ENCODE measurements around the gene AP2A2.
A peak's percentile ranks its signal among the peaks of the same experiment; 100 is the strongest.

The AP2A2 gene

GRCh38 chr11:1052133-1053011 is 126.7 kb downstream of the AP2A2 start:
- H3K4me2 ChIP-seq (ENCODE audit: insufficient read depth, low read length, poor library complexity, severe bottlenecking), result no peak overlapping the region
- H3K27me3 ChIP-seq (ENCODE audit: control insufficient read depth in 3 of 3, insufficient read depth in 3 of 3, low read depth in 1 of 3, low read length in 3 of 3), result peaks cover 0 to 29% (median 0%) of the 10 kb centered on the region in 3 experiments
- H2BK12ac ChIP-seq (ENCODE audit: low read length), result peak overlapping the region; percentile 97
- no peak for DNase-seq (ENCODE audit: low spot score)
- H4K91ac ChIP-seq (ENCODE audit: low read depth, low read length, poor library complexity), result no peak overlapping the region
- peak overlapping the region; percentile 21 for H3K14ac ChIP-seq (ENCODE audit: low read length)
- no peak overlapping the region for H3K4ac ChIP-seq (ENCODE audit: low read length)
- H2BK120ac ChIP-seq (ENCODE audit: low read depth, low read length), result no peak overlapping the region
- H3K4me3 ChIP-seq (ENCODE audit: low read length in 2 of 2), result no peak overlapping the region
- H3K9ac ChIP-seq (ENCODE audit: low read depth, low read length, poor library complexity), result peak overlapping the region; percentile 12
- H2BK5ac ChIP-seq (ENCODE audit: low read length), result peak overlapping the region; percentile 22
- H3K9me3 ChIP-seq (replicated peaks in 1 of 2; ENCODE audit: control insufficient read depth in 2 of 2, insufficient read depth in 1 of 2, low read depth in 1 of 2, low read length in 2 of 2), result no peaks in the 10 kb centered on the region
- H4K8ac ChIP-seq (ENCODE audit: low read depth, low read length), result no peak overlapping the region
- peaks cover 0 to 12% of the 10 kb centered on the region in 2 donors for H3K4me1 ChIP-seq (ENCODE audit: control insufficient read depth in 2 of 2, insufficient read depth in 1 of 2, low read depth in 1 of 2, low read length in 2 of 2)
- no peaks in the 10 kb centered on the region for H3K36me3 ChIP-seq (replicated peaks in 1 of 2; ENCODE audit: control insufficient read depth in 2 of 2, insufficient read depth in 2 of 2, low read length in 2 of 2)
- peak overlapping the region; percentile 100 for H2AK5ac ChIP-seq (ENCODE audit: low read depth, low read length)
- no CpG with 5 or more reads among the region's 25 CpGs for WGBS, 2 donors (ENCODE audit: extremely low coverage in 2 of 2, insufficient read length in 2 of 2, insufficient replicate concordance in 1 of 2)
- H2AFZ ChIP-seq (ENCODE audit: low read length), result no peak overlapping the region
- peak overlapping the region; percentile 98 for H2BK15ac ChIP-seq (ENCODE audit: low read length)
- peak overlapping the region; percentile 76 for H3K18ac ChIP-seq (ENCODE audit: low read length)
- peak overlapping the region; percentile 73 for H3K23ac ChIP-seq (ENCODE audit: low read depth, low read length, poor library complexity)
- no peak overlapping the region for H3K27ac ChIP-seq (replicated peaks; ENCODE audit: low read length)
- H3K79me1 ChIP-seq (ENCODE audit: low read depth, low read length), result no peaks in the 10 kb centered on the region

GRCh38 chr11:1053121-1053901 is 127.6 kb downstream of the AP2A2 start:
- Histone ChIP-seq H3K9me3 (replicated peaks in 1 of 2; ENCODE audit: control insufficient read depth in 2 of 2, insufficient read depth in 1 of 2, low read depth in 1 of 2, low read length in 2 of 2) (no peaks in the 10 kb centered on the region), H2AK5ac (ENCODE audit: low read depth, low read length) (peak overlapping the region; percentile 100), H3K4me3 (ENCODE audit: low read length in 2 of 2) (no peak overlapping the region), H3K23ac (ENCODE audit: low read depth, low read length, poor library complexity) (peak overlapping the region; percentile 80), H3K18ac (ENCODE audit: low read length) (peak overlapping the region; percentile 57), H4K8ac (ENCODE audit: low read depth, low read length) (no peak overlapping the region), H2BK120ac (ENCODE audit: low read depth, low read length) (peak overlapping the region; percentile 87), H2BK12ac (ENCODE audit: low read length) (peak overlapping the region; percentile 75), H3K9ac (ENCODE audit: low read depth, low read length, poor library complexity) (peak overlapping the region; percentile 12), H2AFZ (ENCODE audit: low read length) (no peak overlapping the region), H3K27me3 (ENCODE audit: control insufficient read depth in 3 of 3, insufficient read depth in 3 of 3, low read depth in 1 of 3, low read length in 3 of 3) (peaks cover 0 to 28% (median 0%) of the 10 kb centered on the region in 3 experiments), H3K4me2 (ENCODE audit: insufficient read depth, low read length, poor library complexity, severe bottlenecking) (no peak overlapping the region), H3K14ac (ENCODE audit: low read length) (peak overlapping the region; percentile 71), H3K36me3 (replicated peaks in 1 of 2; ENCODE audit: control insufficient read depth in 2 of 2, insufficient read depth in 2 of 2, low read length in 2 of 2) (no peaks in the 10 kb centered on the region), H3K4ac (ENCODE audit: low read length) (peak overlapping the region; percentile 89), H3K4me1 (ENCODE audit: control insufficient read depth in 2 of 2, insufficient read depth in 1 of 2, low read depth in 1 of 2, low read length in 2 of 2) (peaks cover 0 to 8% of the 10 kb centered on the region in 2 donors), H3K27ac (replicated peaks; ENCODE audit: low read length) (no peak overlapping the region), H2BK15ac (ENCODE audit: low read length) (peak overlapping the region; percentile 98), H2BK5ac (ENCODE audit: low read length) (peak overlapping the region; percentile 22), H4K91ac (ENCODE audit: low read depth, low read length, poor library complexity) (no peak overlapping the region), H3K79me1 (ENCODE audit: low read depth, low read length) (no peaks in the 10 kb centered on the region)
- DNase-seq (ENCODE audit: low spot score), result no peak
- no CpG with 5 or more reads among the region's 25 CpGs for WGBS, 2 donors (ENCODE audit: extremely low coverage in 2 of 2, insufficient read length in 2 of 2, insufficient replicate concordance in 1 of 2)

DNA sequence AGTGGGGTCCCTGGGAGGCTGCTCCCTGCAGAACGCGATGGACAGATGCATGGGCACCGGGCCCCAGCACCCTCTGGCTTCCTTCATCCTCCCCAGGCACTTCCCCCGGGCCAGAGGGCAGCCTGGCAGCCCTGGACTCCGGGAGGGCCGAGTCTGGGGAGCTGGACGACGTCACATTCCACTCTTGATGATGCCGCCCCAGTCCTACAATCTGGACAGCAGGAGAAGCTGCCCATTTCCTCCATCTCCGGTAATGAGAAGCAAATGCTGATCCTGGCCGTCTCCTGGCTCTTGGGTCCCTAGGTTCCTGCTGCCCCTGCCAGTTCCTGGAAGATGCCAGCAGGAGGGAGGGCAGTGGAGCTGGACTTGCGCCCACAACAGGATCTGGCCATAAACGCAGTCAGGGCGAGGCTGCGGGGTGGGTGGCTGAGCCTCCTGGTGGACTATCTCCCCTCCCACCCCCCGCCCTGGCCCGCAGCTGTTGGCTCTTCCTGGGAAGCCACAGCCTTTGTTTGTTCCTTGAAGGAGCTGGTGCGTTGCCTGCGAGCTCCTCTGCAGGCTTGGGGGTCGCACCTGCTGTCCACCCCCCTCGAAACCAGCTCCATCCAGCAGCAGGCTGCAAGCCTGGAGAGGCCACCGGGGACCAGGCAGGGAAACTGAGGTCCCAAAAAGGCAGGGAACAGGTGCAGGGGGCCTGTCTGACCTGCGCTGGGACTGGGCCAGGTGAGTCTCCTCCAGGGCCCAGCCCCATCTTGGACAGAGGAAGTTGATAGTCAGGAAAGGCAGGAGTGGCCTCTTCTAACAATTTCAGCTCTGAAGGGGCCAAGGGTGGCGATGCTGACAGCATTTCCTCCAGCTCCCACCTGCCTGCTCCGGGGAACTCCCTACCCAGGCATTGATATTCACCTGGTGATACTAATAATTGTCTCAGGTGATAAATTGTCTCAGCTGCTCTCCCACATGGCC is 128.8 kb downstream of the AP2A2 start:
- no peak overlapping the region for H3K4ac ChIP-seq (ENCODE audit: low read length)
- H3K27ac ChIP-seq (replicated peaks; ENCODE audit: low read length), result no peak overlapping the region
- H3K9me3 ChIP-seq (replicated peaks in 1 of 2; ENCODE audit: control insufficient read depth in 2 of 2, insufficient read depth in 1 of 2, low read depth in 1 of 2, low read length in 2 of 2), result no peaks in the 10 kb centered on the region
- no peak overlapping the region for H2AFZ ChIP-seq (ENCODE audit: low read length)
- DNase-seq (ENCODE audit: low spot score), result no peak
- no CpG with 5 or more reads among the region's 25 CpGs for WGBS, 2 donors (ENCODE audit: extremely low coverage in 2 of 2, insufficient read length in 2 of 2, insufficient replicate concordance in 1 of 2)
- H3K4me2 ChIP-seq (ENCODE audit: insufficient read depth, low read length, poor library complexity, severe bottlenecking), result no peak overlapping the region
- no peak overlapping the region for H4K8ac ChIP-seq (ENCODE audit: low read depth, low read length)
- peak overlapping the region; percentile 87 for H2BK120ac ChIP-seq (ENCODE audit: low read depth, low read length)
- H3K9ac ChIP-seq (ENCODE audit: low read depth, low read length, poor library complexity), result peak overlapping the region; percentile 34
- H2BK5ac ChIP-seq (ENCODE audit: low read length), result no peak overlapping the region
- H3K18ac ChIP-seq (ENCODE audit: low read length), result peak overlapping the region; percentile 74
- H3K27me3 ChIP-seq (ENCODE audit: control insufficient read depth in 3 of 3, insufficient read depth in 3 of 3, low read depth in 1 of 3, low read length in 3 of 3), result peaks cover 0 to 24% (median 0%) of the 10 kb centered on the region in 3 experiments
- peak overlapping the region; percentile 46 for H2BK12ac ChIP-seq (ENCODE audit: low read length)
- H3K36me3 ChIP-seq (replicated peaks in 1 of 2; ENCODE audit: control insufficient read depth in 2 of 2, insufficient read depth in 2 of 2, low read length in 2 of 2), result no peaks in the 10 kb centered on the region
- no peaks in the 10 kb centered on the region for H3K79me1 ChIP-seq (ENCODE audit: low read depth, low read length)
- peaks cover 0 to 8% of the 10 kb centered on the region in 2 donors for H3K4me1 ChIP-seq (ENCODE audit: control insufficient read depth in 2 of 2, insufficient read depth in 1 of 2, low read depth in 1 of 2, low read length in 2 of 2)
- no peak overlapping the region for H3K4me3 ChIP-seq (ENCODE audit: low read length in 2 of 2)
- H2BK15ac ChIP-seq (ENCODE audit: low read length), result peak overlapping the region; percentile 98
- no peak overlapping the region for H4K91ac ChIP-seq (ENCODE audit: low read depth, low read length, poor library complexity)
- peak overlapping the region; percentile 37 for H3K23ac ChIP-seq (ENCODE audit: low read depth, low read length, poor library complexity)
- no peak overlapping the region for H3K14ac ChIP-seq (ENCODE audit: low read length)
- H2AK5ac ChIP-seq (ENCODE audit: low read depth, low read length), result peak overlapping the region; percentile 100
